ENCODE measurements around the gene MICAL1.

MICAL1 gene

GRCh38 chr6:109421184-109421583 is 34.4 kb downstream of the MICAL1 start:
- DNase-seq = no peak

GRCh38 chr6:109420751-109421150 is 34.8 kb downstream of the MICAL1 start:
- DNase-seq = no peak

- DNase-seq = no peak
Observed at GRCh38 chr6:109417646-109418045, 37.9 kb downstream of the MICAL1 start.

GRCh38 chr6:109411034-109411433 is 44.5 kb downstream of the MICAL1 start:
- DNase-seq = no peak

GRCh38 chr6:109406196-109406595 is 49.4 kb downstream of the MICAL1 start:
- DNase-seq = no peak

GRCh38 chr6:109397020-109397419 is 58.6 kb downstream of the MICAL1 start:
- DNase-seq = no peak

GRCh38 chr6:109396046-109396718 is 59.4 kb downstream of the MICAL1 start:
- no peak for DNase-seq

Data from activated CD8-positive, alpha-beta memory T cell treated with anti-CD3 and anti-CD28 coated beads, Interleukin-2, amount 50 U/mL, for 4 hours (primary cell).